Stimulated activated CD8-positive, alpha-beta memory T cell treated with anti-CD3 and anti-CD28 coated beads, Interleukin-7, amount 100 ng/mL, for 48 hours (primary cell): ENCODE measurements around the gene TBX19.

Experiments
- DNase-seq, 2 donors: peaks; one replicate each; pipeline ENCODE4 v3.0.0-alpha.2; 2020; ENCODE audit warnings: low read depth in 1 of 2; ENCODE audit errors: extremely low read depth in 1 of 2

Gene TBX19

DNA sequence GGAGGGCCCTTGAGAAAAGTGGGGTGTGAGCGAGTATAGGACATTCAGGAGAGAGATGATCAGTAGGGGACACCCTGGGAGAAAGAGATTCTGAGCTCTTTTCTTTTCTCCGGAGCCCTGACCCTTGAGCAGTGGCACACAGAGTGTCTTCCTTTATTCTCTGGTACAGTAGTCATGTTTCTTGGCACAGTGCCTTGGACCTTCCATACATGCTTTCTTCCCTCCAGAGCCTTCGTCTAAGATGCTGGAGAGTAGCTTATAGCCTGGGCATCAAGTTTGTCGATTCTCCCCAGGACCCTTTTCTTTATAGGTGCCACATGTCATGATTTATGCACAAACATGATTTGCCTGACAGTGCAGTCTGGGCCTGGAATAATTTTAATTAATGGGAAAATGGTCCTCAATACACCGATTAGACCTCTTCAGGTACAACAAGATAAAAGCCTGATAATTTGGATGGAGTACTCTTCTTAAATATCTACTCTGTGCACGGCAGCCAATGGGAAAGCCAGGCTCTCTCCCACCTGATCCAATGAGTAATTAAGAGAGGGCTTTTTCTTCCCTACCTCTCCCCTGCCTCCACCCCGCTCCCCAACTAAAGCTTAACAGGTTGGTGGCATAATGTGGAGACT, at the start of gene TBX19:
TBX19 (plus strand) TSS at position 582 of the 632 bp plus-strand sequence. CDS start 214 bp downstream, outside the sequence.
- no peak for DNase-seq

DNA sequence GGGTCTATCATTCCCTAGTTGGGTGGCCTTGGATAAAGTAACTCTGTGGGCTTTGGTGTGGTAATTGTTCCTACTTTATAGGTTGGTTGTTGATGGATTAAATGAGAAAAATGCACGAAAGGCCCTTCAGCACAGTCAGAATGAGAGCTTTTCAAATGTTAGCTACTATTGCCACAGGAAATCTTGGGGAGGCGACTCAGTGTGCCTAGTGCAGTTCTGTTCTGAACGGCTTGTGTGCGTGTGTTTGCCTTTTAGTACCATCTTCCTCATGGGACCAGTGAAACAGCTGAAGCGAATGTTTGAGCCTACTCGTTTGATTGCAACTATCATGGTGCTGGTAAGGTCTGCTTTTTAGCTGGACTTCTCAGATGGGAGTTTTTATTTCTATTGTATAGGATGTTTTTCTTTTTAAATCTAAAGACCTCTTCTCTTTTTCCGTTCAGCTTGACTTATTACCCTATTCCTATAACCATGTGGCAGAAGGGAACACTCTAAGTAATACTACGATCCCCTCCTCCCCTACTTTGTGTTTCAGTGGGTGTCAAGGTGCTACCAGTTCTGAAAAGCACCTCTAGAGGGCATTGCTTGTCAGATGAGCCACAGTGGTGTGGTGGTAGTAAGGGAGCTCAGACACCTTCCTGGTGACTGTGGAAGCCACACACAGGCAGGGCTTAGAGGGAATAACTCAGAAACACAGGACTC, 45.7 kb upstream of the TBX19 start:
- DNase-seq = peak in 1 of 2 donors; percentile 54

DNA sequence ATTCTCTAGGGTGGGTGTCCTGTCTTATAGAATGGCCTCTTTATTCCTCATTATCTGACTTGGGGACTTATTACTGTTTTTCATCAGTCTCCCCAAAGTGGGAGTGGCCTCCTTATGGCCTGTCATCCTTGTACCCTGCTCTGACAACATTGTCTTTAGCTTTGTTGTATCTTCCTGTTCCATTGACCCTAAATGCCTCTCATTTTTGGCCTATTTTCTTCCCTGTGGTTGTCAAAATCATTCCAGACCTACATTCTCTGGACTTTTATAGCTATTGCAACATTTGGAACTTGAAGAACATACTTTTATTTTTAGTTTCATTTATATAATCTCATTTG, 45.2 kb upstream of the TBX19 start:
- DNase-seq = no peak

DNA sequence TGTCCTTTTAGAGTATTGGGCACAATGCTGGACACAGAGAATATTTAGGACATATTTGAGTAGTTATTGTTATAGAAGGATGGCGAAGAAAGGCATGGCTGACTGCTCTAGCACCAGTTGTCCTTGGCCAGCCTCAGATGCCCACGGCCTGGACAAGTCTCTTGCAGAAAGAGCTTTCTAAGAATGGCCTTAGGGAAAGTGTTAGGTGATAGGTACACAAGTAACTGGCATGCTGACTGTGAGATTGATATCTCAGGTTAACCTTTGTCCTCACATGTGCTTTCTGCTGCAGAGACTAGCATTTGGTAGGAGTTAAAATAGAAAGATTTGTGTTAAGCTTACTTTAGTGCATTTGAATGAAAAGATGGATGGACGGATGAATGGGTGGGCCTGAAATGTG, 44.7 kb upstream of the TBX19 start:
- DNase-seq = no peak

DNA sequence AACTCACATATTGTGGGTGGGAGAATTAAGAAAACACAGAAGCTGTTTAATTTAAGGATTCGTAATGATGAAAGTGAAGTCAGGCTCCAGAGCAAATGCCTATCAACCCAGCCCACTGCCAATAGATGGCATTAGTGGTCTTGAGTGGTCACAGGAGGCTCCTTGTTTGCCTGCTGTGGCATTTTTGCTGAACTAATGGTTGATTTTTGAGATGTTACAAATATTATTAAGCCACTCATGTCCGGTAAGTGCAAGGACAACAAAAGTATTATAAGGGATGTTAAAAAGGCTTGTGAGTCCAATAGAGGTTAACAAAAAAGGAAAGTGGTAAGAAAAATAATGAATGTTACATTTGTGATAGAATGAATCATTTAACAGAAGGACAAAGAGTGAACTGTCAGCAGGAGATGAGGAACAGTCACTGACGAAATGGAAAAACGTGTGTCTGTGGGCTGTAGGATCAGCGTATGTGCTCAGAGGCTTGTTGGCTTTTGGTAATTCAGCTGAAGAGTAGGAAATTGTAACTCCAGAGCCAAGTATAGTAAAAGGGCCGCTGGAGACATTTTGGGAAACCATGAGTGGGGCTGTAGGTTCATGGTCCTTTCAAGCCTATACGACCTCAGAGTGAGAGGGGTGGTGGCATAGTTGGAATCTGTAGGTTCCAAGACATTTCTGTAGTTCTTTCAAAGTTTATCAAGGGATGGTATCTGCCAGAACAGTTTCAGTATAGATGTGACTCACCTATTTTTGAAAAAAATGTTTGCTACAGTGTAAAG, 43.7 kb upstream of the TBX19 start:
- peak in 1 of 2 donors; percentile 37 for DNase-seq

DNA sequence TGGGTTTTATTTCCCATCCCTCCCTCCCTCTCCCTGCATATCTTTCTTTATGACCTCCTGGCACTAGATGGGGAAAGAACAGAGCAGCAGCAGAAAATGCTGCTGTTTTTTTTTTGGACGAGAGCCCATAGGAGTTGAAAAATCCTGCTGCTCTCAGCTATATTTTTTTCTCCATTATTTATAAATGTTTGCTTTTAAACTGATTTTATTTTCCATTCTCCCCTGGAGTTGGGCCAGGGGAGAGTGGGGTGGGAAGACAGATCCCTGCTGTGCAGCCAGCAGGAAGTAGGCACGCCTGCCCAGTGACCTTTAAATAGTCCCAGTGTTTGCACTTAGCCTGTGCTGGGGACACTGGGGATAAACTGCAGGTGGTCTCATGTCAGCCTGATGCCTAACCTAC, 37.5 kb upstream of the TBX19 start:
- DNase-seq = no peak

DNA sequence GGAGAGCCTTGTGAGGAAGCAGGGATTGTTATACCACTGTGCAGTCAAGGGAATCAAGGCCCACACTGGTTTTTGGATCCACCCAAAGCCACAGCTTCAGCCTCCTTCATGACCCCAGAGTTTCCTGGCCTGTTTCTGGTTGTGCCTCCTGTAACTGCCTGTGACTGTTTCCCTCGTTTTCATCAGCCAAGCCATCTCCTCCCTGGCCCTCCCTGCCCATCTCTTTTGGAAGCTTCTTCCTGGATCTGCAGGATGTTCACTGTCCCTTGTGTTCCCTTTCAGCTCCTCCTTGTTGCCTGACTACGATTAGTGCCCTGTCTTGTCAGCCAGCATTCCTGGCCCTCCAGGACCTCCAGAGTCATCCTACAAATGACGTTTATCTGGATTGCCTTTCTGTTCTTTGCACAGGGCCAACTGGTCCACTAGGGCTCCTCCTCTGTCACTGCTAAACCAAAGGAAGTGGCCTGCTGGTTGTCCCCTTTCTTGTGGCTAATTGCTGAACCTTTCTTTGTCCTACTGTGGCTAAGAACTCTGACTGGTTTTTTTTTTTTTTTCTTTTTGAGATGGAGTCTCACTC, 37.0 kb upstream of the TBX19 start:
- DNase-seq = no peak

DNA sequence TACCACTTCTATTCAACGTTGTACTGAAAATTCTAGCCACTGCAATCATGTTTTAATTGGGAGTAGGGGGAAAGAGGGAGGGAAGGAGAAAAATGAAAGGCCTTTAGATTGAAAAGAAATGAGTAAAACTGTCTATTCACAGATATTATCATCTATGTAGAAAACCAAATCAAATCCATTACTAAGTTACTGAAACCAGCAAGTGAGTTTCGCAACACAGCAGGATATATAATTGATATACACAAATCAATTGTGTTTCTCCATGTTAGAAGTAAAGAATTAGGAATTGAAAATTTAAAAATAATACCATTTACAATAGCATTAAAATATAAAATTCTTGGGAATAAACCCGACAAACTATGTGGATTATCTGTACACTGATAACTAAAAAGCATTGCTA, 35.6 kb upstream of the TBX19 start:
- no peak for DNase-seq

DNA sequence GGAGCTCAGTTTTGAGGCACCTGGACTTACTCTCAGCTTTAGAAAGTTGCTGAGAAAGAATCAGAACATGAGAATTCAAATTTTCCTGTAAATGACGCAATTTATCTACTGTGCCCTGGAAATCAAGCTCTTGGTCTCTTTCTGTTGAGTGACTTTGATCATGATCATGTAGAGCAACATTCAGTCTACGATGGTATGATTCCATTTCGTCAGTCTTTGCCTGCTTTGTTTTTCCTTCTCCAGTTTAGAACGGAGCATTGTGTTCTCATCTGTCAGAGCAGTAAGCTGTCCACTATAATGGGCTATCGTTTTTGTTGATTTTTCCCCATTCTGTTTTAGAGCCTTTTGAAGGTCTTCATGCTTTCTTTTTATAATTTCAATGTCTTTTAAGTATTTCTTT, 34.2 kb upstream of the TBX19 start:
- no peak for DNase-seq

DNA sequence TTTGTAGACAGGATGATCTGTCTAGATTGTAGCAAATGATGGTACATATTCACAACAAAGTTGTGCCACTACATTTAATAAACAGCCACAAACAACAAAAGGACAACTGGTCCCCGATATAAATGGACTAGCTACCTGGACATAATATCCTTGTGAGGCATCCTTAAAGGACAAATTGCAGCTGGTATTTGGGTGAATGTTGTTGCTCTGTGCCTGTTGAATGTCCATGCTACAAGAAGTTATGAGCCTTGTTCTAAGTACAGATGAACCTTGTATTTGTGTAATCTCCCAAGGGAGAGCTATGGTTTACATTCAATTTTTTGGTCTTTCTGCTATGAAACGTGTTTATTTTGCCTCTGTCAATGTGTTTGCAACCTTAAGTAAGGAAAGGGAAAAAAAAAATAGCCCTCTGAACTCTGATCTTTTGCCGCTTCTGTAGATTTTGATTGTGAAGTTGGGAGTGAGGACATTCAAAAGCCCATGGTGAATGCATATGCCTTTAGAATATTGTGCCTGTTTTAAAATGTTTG, 28.4 kb upstream of the TBX19 start:
- DNase-seq = no peak

DNA sequence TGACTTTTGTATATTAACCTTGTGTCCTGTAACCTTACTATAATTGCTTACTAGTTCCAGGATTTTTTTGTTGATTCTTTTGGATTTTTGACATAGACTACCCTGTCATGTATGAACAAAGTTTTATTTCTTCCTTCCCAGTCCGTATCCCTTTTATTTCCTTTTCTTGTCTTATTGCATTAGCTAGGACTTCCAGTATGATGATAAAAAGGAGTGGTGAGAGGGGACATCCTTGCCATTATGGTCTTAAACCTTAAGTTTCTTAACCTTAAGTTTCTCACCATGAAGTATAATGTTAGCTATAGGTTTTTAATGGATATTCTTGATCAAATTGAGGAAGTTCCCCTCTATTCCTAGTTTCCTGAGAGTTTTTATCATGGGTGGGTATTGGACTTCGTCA, 24.5 kb upstream of the TBX19 start:
- no peak for DNase-seq

DNA sequence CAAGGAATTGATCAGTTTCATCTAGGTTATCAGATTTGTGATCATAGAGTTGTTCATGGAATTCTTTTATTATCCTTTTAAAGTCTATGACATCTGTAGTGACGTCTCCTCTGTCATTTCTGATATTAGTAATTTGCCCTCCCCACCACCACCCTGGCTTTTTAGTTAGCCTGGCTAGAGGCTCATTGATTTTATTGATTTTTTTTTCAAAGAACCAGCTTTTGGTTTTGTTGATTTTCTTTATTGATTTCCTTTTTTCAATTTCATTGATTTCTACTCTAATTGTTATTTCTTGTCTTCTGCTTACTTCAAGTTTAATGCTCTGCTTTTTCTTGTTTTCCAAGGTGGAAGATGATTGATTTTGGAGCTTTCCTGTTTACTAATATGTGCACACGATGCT, 23.3 kb upstream of the TBX19 start:
- no peak for DNase-seq

DNA sequence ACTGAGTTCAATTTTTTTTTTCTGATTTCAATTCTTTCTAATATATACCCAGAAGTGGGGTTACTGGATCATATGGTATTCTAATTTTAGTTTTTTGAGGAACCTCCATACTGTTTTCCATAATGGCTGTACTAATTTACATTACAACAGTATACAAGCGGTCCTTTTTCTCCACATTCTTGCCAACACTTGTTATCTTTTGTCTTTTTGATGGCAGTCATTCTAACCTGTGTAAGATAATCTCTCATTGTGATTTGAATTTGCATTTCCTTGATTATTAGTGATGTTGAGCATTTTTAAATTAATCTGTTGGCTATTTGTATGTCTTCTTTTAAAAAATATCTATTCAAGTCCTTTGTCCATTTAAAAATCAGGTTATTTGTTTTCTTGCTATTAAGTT, 21.1 kb upstream of the TBX19 start:
- no peak for DNase-seq

DNA sequence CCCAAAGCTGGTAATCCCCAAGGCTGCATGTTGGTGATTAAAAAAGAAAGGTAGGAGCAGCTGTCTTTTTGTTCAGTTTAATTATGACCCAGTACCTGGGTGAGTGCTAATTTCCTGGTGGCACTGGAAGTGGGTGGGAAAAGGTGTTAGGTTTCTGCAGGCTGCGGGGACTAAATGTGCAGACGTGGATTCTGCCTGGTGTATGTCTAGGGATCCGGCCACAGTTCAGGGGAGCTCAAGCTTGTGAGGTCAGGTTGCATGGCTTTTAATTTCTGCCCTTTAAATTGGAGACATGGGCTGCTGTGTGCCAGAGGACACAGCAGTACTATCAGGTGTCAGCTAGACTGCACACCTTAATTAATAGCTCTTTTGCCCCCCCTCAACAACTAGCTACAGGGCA, 20.3 kb upstream of the TBX19 start:
- DNase-seq = no peak

DNA sequence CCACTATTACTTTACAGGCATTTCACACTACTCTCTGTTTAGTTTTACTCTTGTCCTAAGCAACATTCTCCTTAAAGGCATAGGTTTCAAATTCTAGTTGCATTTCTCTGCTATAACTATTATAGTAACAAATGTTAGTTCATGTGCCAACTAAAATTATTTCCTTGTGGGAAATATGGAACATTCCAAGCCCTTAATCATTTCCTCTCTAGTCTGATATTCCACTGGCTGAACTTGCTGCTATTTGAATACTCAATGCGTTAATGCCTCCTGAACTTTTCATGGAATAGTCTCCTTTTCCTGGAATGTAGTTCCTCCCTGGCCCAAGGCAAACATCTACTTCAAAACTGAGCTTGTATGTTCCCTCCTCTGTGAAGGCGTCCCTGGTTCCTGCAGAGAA, 19.3 kb upstream of the TBX19 start:
- DNase-seq = no peak

DNA sequence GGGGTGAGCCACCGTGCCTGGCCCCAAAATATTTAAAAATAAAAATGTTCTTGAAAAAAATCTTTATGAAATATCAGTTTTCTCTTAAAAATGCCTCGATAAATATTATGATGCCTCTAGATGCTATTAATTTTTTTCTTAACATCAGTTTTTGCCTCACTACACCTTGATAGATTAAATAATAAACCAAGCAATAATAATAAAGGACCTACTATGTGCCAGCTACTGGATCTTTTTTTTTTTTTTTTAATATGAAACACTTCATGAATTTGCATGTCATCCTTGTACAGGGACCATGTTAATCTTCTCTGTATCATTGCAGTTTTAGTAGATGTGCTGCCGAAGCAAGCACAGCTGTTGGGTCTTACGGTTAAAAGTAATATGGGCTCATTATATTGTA, 17.5 kb upstream of the TBX19 start:
- DNase-seq = no peak

DNA sequence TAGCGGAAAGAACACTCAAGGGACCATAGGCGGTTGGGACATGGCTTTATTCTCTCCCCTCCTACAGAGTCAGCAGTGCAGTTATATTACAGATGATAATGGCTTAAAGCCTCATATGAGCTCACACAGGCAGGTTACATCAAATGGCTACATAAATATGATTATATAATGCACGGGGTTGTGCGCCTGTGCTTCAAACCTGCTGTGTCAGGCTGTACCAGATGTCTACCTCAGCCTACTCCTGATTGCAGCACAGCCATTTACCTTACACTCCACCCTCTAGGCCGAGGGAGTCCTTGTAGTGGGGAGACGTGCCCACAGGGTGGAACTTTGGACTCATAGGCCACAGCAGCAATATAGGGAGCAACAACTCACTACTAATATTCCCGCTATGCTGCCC, 16.4 kb upstream of the TBX19 start:
- DNase-seq = no peak

DNA sequence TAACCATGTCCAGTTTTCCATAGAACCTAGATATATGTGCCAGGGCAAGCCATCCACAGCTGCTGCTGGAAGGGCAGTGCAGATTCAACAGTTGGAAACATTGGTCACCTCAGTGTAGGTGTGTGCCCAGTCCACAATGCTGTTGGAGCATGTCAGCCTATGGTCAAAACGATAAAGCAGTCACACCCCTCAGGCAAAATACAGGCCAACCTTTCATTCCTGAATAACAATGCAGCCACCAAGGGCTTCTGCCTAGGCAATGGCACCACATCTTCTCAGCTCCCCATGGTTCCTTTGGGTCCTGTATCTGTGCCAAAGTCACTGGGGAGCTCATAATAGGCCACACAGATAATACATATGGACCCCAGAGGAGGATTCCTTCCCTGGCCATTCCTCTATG, 15.1 kb upstream of the TBX19 start:
- DNase-seq = no peak

DNA sequence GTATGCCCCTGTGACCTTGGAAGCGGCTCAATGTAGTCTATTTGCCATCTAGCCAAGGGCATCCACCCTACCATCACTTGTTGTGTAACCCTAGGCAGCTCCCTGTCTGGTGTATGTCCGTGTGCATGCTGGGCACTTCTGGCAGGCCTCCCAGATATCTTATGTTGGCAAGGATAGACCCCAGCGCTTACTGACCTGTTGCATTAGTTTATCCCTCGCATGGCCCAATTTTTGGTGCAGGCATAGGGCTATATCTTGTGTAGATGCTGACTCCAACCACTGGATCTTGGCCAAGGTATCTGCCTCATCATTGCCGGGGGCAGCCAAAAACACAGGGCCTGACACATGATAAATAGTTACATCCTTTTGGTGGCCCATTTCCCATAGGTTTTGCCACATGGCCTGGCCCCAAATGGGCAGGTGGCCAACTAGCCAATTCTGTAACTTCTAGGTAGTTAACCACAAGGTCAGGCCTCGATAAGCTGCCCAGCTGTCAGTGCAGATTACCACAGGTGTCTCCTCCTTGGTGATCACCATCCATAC, 14.0 kb upstream of the TBX19 start:
- no peak for DNase-seq

DNA sequence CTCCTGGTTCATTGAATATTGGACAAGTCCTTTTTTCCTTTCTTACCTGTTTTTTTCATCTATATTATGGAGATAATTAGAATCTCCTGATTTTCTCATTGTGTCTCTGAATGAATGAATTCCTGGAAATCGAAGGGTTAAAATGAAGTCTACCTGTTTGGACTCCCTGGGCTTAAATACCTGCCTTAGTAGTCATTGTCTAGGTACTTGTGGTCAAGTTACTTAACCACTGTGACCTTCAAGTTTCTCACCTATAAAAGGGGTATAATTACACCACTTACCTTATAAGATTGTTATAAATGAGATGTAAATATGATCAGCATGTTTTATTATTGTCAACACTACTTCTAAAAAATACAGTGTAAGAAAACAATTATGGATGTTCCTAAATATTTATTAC, 9.0 kb upstream of the TBX19 start:
- no peak for DNase-seq

DNA sequence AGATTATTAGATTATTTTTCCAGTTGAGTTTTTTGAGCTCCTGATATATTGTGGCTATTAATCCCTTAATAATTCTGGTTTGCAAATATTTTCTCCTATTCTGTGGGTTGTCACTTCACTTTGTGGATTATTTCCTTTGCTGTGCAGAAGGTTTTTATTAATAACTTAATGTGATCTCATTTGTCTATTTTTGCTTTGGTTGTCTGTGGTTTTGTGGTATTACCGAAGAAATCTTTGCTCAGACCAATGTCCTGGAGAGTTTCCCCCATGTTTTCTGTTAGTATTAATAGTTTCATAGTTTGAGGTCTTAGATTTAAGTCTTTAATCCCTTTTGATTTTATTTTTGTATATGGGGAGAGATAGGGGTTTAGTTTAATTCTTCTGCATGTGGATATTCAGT, 7.1 kb upstream of the TBX19 start:
- no peak for DNase-seq
